ENCODE data around the gene AP1G2.
A peak's percentile ranks its signal among the peaks of the same experiment; 100 is the strongest.
"Not testable (repeated sequence)": the region's sequence is repeated elsewhere in the genome, so short reads cannot be mapped to it uniquely, and the experiment has no call there.

Gene AP1G2

GRCh38 chr14:23544511-23545447 lies 22.8 kb downstream of the AP1G2 start:
- Histone ChIP-seq H3K4me3 (no peak overlapping the region), H3K27ac (no peak overlapping the region)

- Histone ChIP-seq H3K4me3 (no peak overlapping the region), H3K27ac (no peak overlapping the region)
These were observed 24.2 kb downstream of the AP1G2 start for GRCh38 chr14:23543403-23543802.

GRCh38 chr14:23542261-23542660 lies 25.3 kb downstream of the AP1G2 start:
- Histone ChIP-seq H3K27ac (no peak overlapping the region), H3K4me3 (no peak overlapping the region)

GRCh38 chr14:23540141-23540469 lies 27.5 kb downstream of the AP1G2 start:
- Histone ChIP-seq H3K4me3 (no peak overlapping the region), H3K27ac (no peak overlapping the region)

GRCh38 chr14:23539248-23540140 lies 28.1 kb downstream of the AP1G2 start:
- Histone ChIP-seq H3K27ac (no peak overlapping the region), H3K4me3 (no peak overlapping the region)

GRCh38 chr14:23538785-23539184 lies 28.8 kb downstream of the AP1G2 start:
- Histone ChIP-seq H3K27ac (no peak overlapping the region), H3K4me3 (no peak overlapping the region)

- no peak overlapping the region for H3K27ac ChIP-seq
- H3K4me3 ChIP-seq = no peak overlapping the region
These were observed 29.4 kb downstream of the AP1G2 start for GRCh38 chr14:23538050-23538718.

GRCh38 chr14:23537351-23538049 lies 30.1 kb downstream of the AP1G2 start:
- H3K27ac ChIP-seq = no peak overlapping the region
- no peak overlapping the region for H3K4me3 ChIP-seq

- not testable (repeated sequence) for H3K4me3 ChIP-seq, H3K27ac ChIP-seq
These were observed 30.7 kb downstream of the AP1G2 start for GRCh38 chr14:23536906-23537305.

GRCh38 chr14:23536494-23536893 lies 31.1 kb downstream of the AP1G2 start:
- Histone ChIP-seq H3K4me3 (no peak overlapping the region), H3K27ac (no peak overlapping the region)

- no peak overlapping the region for H3K4me3 ChIP-seq
- H3K27ac ChIP-seq = no peak overlapping the region
These were observed 31.6 kb downstream of the AP1G2 start for GRCh38 chr14:23535943-23536342.

GRCh38 chr14:23533652-23534435 lies 33.7 kb downstream of the AP1G2 start:
- H3K4me3 ChIP-seq = no peak overlapping the region
- H3K27ac ChIP-seq = no peak overlapping the region

- no peak overlapping the region for H3K27ac ChIP-seq
- no peak overlapping the region for H3K4me3 ChIP-seq
These were observed 34.9 kb downstream of the AP1G2 start for GRCh38 chr14:23532658-23533057.

- Histone ChIP-seq H3K27ac (no peak overlapping the region), H3K4me3 (no peak overlapping the region)
These were observed 36.2 kb downstream of the AP1G2 start for GRCh38 chr14:23531391-23531790.

- Histone ChIP-seq H3K4me3 (no peak overlapping the region), H3K27ac (peak overlapping the region in 1 of 21 experiments; percentile 27)
These were observed 37.1 kb downstream of the AP1G2 start for GRCh38 chr14:23530375-23531055.

- no peak overlapping the region for H3K27ac ChIP-seq
- H3K4me3 ChIP-seq = no peak overlapping the region
These were observed 38.6 kb downstream of the AP1G2 start for GRCh38 chr14:23529016-23529415.

GRCh38 chr14:23528555-23528954 lies 39.0 kb downstream of the AP1G2 start:
- H3K4me3 ChIP-seq = no peak overlapping the region
- no peak overlapping the region for H3K27ac ChIP-seq

GRCh38 chr14:23525611-23526010 lies 42.0 kb downstream of the AP1G2 start:
- Histone ChIP-seq H3K27ac (no peak overlapping the region), H3K4me3 (no peak overlapping the region)

All from skin epidermis (tissue), 12 donors.